ENCODE results near the gene SPNS3.
A peak's percentile ranks its signal among the peaks of the same experiment; 100 is the strongest.

The SPNS3 gene

DNA sequence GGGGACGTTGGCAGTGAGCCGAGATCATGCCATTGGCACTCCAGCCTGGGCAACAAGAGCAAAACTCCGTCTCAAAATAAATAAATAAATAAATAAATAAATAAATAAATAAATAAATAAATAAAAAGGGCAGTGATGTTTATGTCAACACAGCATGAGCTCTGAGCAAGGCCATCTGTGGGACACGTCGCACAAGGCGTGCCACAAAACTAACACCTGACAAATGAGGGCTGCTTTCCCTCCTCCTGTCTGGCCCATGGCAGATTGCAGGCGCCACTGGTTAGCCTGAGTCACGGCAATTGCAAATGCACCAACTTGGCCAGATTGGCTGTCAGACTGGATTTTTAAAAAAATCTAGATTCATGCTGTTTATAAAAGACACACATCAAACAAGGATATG lies 25.9 kb upstream of the SPNS3 start:
- no peak overlapping the region for H3K4me3 ChIP-seq (ENCODE audit: low read depth, low read length)
- ChIA-PET POLR2A (no interaction called here), CTCF (interaction anchor here (0.9 to 14.5 kb wide), 5 partner anchors 9 to 208 kb away, joined by 3 to 223 read pairs (median 6); no protein-coding TSS in a partner anchor)
- DNase-seq (ENCODE audit: low read depth, low spot score), result no peak
- TF ChIP-seq, protein P1, sequence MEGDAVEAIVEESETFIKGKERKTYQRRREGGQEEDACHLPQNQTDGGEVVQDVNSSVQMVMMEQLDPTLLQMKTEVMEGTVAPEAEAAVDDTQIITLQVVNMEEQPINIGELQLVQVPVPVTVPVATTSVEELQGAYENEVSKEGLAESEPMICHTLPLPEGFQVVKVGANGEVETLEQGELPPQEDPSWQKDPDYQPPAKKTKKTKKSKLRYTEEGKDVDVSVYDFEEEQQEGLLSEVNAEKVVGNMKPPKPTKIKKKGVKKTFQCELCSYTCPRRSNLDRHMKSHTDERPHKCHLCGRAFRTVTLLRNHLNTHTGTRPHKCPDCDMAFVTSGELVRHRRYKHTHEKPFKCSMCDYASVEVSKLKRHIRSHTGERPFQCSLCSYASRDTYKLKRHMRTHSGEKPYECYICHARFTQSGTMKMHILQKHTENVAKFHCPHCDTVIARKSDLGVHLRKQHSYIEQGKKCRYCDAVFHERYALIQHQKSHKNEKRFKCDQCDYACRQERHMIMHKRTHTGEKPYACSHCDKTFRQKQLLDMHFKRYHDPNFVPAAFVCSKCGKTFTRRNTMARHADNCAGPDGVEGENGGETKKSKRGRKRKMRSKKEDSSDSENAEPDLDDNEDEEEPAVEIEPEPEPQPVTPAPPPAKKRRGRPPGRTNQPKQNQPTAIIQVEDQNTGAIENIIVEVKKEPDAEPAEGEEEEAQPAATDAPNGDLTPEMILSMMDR (IDR thresholded peaks at IDR 0.05; ENCODE audit: insufficient read depth, low read length, missing control alignments), result no peak

DNA sequence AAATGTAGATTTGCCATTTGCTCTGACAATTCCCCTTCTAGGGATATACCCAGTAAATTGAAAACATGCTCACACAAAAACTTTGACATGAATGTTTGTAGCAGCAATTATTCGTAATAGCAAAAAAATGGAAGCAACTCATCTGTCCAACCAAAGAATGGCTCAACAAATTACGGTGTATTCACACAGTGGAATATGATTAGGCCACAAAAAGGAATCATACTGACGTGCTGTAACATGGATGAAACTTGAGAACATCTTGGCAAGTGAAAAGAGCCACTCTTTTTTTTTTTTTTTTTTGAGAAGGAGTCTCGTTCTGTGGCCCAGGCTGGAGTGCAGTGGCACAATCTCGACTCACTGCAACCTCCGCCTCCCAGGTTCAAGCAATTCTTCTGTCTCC lies 24.1 kb upstream of the SPNS3 start:
- ChIA-PET POLR2A (no interaction called here), CTCF (interaction anchor here (2.4 to 14.5 kb wide), 3 partner anchors 10 to 193 kb away, joined by 14 to 223 read pairs (median 19); no protein-coding TSS in a partner anchor)
- no peak for DNase-seq (ENCODE audit: low read depth, low spot score)
- no peak overlapping the region for H3K4me3 ChIP-seq (ENCODE audit: low read depth, low read length)
- TF ChIP-seq, protein P1 (IDR thresholded peaks at IDR 0.05; ENCODE audit: insufficient read depth, low read length, missing control alignments), result no peak

DNA sequence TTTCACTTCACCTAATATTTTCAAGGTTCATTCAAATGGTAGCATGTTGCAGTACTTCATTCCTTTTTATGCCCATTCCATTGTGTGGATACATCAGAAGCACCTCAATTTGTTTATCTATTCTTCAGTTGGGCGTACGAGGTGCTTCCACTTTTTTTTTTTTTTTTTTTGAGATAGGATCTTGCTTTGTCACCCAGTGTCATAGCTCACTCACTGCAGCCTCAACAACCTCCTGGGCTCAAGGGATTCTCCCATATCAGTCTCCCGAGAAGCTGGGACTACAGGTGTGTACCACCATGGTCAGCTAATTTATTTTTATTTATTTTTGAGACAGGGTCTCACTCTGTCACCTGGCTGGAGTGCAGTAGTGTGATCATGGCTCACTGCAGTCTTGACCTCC lies 22.5 kb upstream of the SPNS3 start:
- TF ChIP-seq, protein P1 (IDR thresholded peaks at IDR 0.05; ENCODE audit: insufficient read depth, low read length, missing control alignments), result no peak
- no peak for DNase-seq (ENCODE audit: low read depth, low spot score)
- ChIA-PET CTCF (interaction anchor here (0.7 to 14.5 kb wide), 7 partner anchors 10 to 326 kb away, joined by 3 to 223 read pairs (median 16); no protein-coding TSS in a partner anchor), POLR2A (no interaction called here)
- no peak overlapping the region for H3K4me3 ChIP-seq (ENCODE audit: low read depth, low read length)

DNA sequence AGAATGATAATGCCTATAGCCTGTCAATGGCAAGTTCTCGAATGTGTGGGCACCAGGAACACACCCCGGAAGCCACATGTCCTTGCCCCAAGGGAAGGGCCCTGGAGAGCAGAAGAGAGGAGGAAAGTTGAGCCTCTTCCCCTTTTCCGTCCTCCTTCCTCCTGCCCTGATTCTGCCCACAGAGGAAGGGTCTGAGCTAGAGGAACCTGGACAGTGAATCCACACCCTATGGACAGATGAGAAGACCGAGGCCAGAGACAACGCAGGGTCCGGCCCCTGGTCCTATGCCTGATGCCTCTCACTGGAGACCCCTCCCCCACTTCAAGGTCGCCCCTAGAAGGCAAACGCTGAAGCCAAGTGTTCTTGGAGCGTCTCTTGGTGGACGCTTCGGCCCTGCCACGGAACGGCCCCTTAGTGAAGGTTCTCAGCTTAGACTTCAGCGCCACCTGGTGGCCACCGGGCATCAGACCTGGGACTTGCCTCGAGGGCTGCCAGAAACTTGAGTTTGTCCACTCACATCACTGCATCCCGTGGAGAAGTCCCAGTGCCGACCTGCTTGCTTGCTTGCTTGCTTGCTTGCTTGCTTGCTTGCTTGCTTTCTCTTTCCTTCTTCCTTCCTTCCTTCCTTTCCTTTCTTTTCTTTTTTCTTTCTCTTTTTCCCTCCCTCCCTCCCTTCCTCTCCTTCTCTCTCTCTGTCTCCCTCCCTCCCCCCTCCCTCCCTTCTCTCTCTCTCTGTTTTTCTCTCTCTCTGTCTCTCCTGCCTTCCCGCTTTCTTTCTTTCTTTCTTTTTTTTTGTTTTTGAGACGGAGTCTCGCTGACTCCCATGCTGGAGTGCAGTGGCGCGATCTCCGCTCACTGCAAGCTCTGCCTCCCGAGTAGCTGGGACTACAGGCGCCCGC lies 20.6 kb upstream of the SPNS3 start:
- ChIA-PET CTCF (interaction anchor here (0.6 to 14.5 kb wide), 23 partner anchors 8 to 346 kb away, joined by 3 to 223 read pairs (median 4); no protein-coding TSS in a partner anchor), POLR2A (interaction anchor here (0.6 kb wide), 1 partner anchor 9 kb away, joined by 3 read pairs; no protein-coding TSS in a partner anchor)
- DNase-seq (ENCODE audit: low read depth, low spot score), result peak; percentile 40
- H3K4me3 ChIP-seq (ENCODE audit: low read depth, low read length), result no peak overlapping the region; the same call in 1 of the 2 replicates
- TF ChIP-seq, protein P1 (IDR thresholded peaks at IDR 0.05; ENCODE audit: insufficient read depth, low read length, missing control alignments), result peak; percentile 95

DNA sequence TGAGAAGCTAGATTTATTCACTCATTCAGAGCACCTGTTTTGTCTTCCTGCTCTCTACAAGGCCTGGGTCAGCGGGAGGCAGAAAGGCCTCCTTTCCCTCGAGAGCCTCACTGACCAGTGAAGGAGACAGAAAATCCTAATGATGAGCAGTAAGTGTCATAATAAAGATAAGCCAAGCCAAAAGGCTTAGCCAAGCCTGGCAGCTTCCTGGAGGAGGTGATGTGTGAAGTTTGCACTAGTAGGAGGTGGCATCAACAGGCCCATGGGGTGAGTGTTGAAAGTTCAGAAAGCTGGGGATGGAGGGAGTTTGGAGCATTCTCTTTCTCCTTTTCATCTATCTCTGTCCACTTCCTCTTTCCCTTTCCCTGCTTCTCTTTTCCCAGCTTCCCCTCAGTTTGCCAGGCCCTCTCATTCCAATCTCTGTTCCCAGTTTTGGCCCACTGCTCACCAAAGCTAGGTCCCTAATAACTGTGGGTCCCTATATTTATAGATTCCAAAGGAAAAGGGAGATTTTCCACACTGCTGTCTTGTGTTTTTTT lies 16.5 kb upstream of the SPNS3 start:
- POLR2A ChIA-PET, result no interaction called here
- CTCF ChIA-PET, result interaction anchor here (0.9 to 14.5 kb wide), 5 partner anchors 10 to 503 kb away, joined by 3 to 223 read pairs (median 56); no protein-coding TSS in a partner anchor

More for the DNA sequence above, 16.5 kb upstream of the SPNS3 start:
- TF ChIP-seq, protein P1 (IDR thresholded peaks at IDR 0.05; ENCODE audit: insufficient read depth, low read length, missing control alignments), result no peak
- H3K4me3 ChIP-seq (ENCODE audit: low read depth, low read length), result no peak overlapping the region
- no peak for DNase-seq (ENCODE audit: low read depth, low spot score)

Measured in AG04449 (cell line).